GM13977 (cell line): ENCODE measurements around the gene MTHFD2L.

Experiments
- DNase-seq: peaks from one replicate; pipeline ENCODE4 v3.0.0; 2012; ENCODE audit warnings: low spot score
- CTCF ChIP-seq: IDR thresholded peaks from 2 replicates; pipeline ENCODE4 v1.5.1; 2012; ENCODE audit warnings: mild to moderate bottlenecking, control low read depth; ENCODE audit not compliant: insufficient read depth; ENCODE audit errors: extremely low read depth, missing control alignments
- in situ Hi-C: fragments of 300-500 bp; cut with MboI; formaldehyde crosslinking; loops from one replicate; pipeline ENCODE4 v1.12.0; 2022; ENCODE audit warnings: low sequenced_read_pairs, low pct_unique_long_range_greater_than_20kb, mixed read lengths, inconsistent platforms; ENCODE audit not compliant: unreplicated experiment

MTHFD2L gene

GRCh38 chr4:74297539-74297938, 139.6 kb downstream of the MTHFD2L start:
- DNase-seq = no peak
- TF ChIP-seq CTCF = no peak
- in situ Hi-C loops = no loop called here

GRCh38 chr4:74304095-74304625, 146.2 kb downstream of the MTHFD2L start:
- in situ Hi-C loops = no loop called here
- TF ChIP-seq CTCF = no peak

GRCh38 chr4:74305000-74305399, 147.1 kb downstream of the MTHFD2L start:
- in situ Hi-C loops = no loop called here
- TF ChIP-seq CTCF = no peak
- no peak for DNase-seq

More at GRCh38 chr4:74304095-74304625, 146.2 kb downstream of the MTHFD2L start:
- no peak for DNase-seq

- in situ Hi-C loops = no loop called here
- TF ChIP-seq CTCF = no peak
- DNase-seq = no peak
Observed at GRCh38 chr4:74307170-74307569, 149.3 kb downstream of the MTHFD2L start.

- no peak for DNase-seq
- in situ Hi-C loops = no loop called here
- TF ChIP-seq CTCF = no peak
Observed at GRCh38 chr4:74308215-74308614, 150.3 kb downstream of the MTHFD2L start, which contains the start of gene EPGN. Gene EPGN, plus strand, starts transcription at chr4:74308470. Its CDS starts 64 bp downstream, at chr4:74308534.

GRCh38 chr4:74309223-74309622, 151.3 kb downstream of the MTHFD2L start:
- in situ Hi-C loops = no loop called here
- TF ChIP-seq CTCF = no peak
- DNase-seq = no peak
